CD4-positive, CD25-positive, alpha-beta regulatory T cell (primary cell): ENCODE results near the gene KCNAB2. TPM values are rescaled to one million over a fixed set of nuclear protein-coding genes. Genes with fewer than 3 reads are reported as not detected.
A peak's percentile ranks its signal among the peaks of the same experiment; 100 is the strongest.

Experiments
- ATAC-seq, 2 donors: fragments of 150-1000 bp; cut with Tn5 transposase; one replicate each; pipeline ENCODE4 v1.10.0; 2021; ENCODE audit warnings: low read depth in 2 of 2, moderate number of reproducible peaks in 2 of 2, moderate library complexity in 1 of 2
- DNase-seq, 3 donors: peaks; one replicate each; pipeline versions ENCODE4 v3.0.0 to v3.0.0-alpha.2; 2012 to 2022; ENCODE audit warnings: mixed read lengths in 1 of 3
- H3K27ac ChIP-seq: one replicate; pipeline ENCODE4 v1.7.0; 2013; ENCODE audit warnings: mild to moderate bottlenecking, low read length; ENCODE audit not compliant: insufficient read depth, poor library complexity, severe bottlenecking
- H3K27me3 ChIP-seq: one replicate; pipeline ENCODE4 v1.7.0; 2013; ENCODE audit warnings: low read length; ENCODE audit not compliant: control insufficient read depth, insufficient read depth
- H3K36me3 ChIP-seq: one replicate; pipeline ENCODE4 v1.7.0; 2013; ENCODE audit warnings: mild to moderate bottlenecking, low read length, moderate library complexity; ENCODE audit not compliant: control insufficient read depth, insufficient read depth
- H3K4me1 ChIP-seq: 2 replicates; pipeline ENCODE4 v1.7.0; 2013; ENCODE audit warnings: mild to moderate bottlenecking, low read length; ENCODE audit not compliant: insufficient read depth, control insufficient read depth, poor library complexity, severe bottlenecking
- H3K4me3 ChIP-seq: one replicate; pipeline ENCODE4 v1.7.0; 2013; ENCODE audit warnings: low read depth, mild to moderate bottlenecking, low read length, moderate library complexity
- H3K9me3 ChIP-seq, 2 experiments: 1 replicate in 1 of 2; 2 replicates in 1 of 2; pipeline ENCODE4 v1.7.0; 2013; ENCODE audit warnings: low read length in 2 of 2, mild to moderate bottlenecking in 1 of 2, moderate library complexity in 1 of 2; ENCODE audit not compliant: control insufficient read depth in 2 of 2
- H3K27ac Mint-ChIP-seq, 3 donors: one replicate each; pipeline ENCODE4 v1.8.0; 2020 to 2022; ENCODE audit warnings: mild to moderate bottlenecking in 3 of 3, mixed read lengths in 3 of 3, moderate library complexity in 2 of 3
- H3K27me3 Mint-ChIP-seq: one replicate; pipeline ENCODE4 v1.8.0; 2022; ENCODE audit warnings: mild to moderate bottlenecking, mixed read lengths
- H3K36me3 Mint-ChIP-seq: one replicate; pipeline ENCODE4 v1.8.0; 2020; ENCODE audit warnings: mixed read lengths
- H3K4me1 Mint-ChIP-seq, 4 donors: one replicate each; pipeline ENCODE4 v1.8.0; 2020 to 2022; ENCODE audit warnings: mixed read lengths in 4 of 4, mild to moderate bottlenecking in 1 of 4
- H3K4me3 Mint-ChIP-seq, 4 donors: one replicate each; pipeline ENCODE4 v1.8.0; 2020 to 2022; ENCODE audit warnings: mild to moderate bottlenecking in 4 of 4, mixed read lengths in 4 of 4, moderate library complexity in 3 of 4
- H3K9me3 Mint-ChIP-seq, 7 donors: one replicate each; pipeline ENCODE4 v1.8.0; 2020 to 2022; ENCODE audit warnings: mixed read lengths in 7 of 7, mild to moderate bottlenecking in 3 of 7, moderate library complexity in 2 of 7
- polyA plus RNA-seq, 4 donors: library from polyadenylated mRNA; unstranded; fragments of 300-500 nt; fragmentation: Illumina TruSeq; gene quantifications; one replicate each; pipeline ENCODE4 v1.2.3, GENCODE V29; 2021
- total RNA-seq: library from RNA; stranded (reverse); gene quantifications from one replicate; pipeline ENCODE4 v1.2.3, GENCODE V29; 2022

The KCNAB2 gene
- total and polyA plus RNA-seq, 5 donors from 2014 or later, result 21.2 to 244 (median 28.0) TPM

GRCh38 chr1:6106321-6106731 is 60.6 kb downstream of the KCNAB2 start:
- Histone ChIP-seq H3K9me3 (no peaks in the 10 kb centered on the region), H3K27me3 (no peaks in the 10 kb centered on the region), H3K4me1 (no peaks in the 10 kb centered on the region), H3K4me3 (no peak overlapping the region), H3K27ac (no peak overlapping the region), H3K36me3 (no peaks in the 10 kb centered on the region)
- peaks cover 0 to 1% (median 0%) of the 10 kb centered on the region in 7 donors for H3K9me3 Mint-ChIP-seq
- ATAC-seq (no peak), DNase-seq (no peak)
- H3K4me3 Mint-ChIP-seq, result no peak overlapping the region
- H3K36me3 Mint-ChIP-seq, result no peaks in the 10 kb centered on the region
- H3K4me1 Mint-ChIP-seq, result no peaks in the 10 kb centered on the region
- H3K27me3 Mint-ChIP-seq, result no peaks in the 10 kb centered on the region
- H3K27ac Mint-ChIP-seq, result no peak overlapping the region

GRCh38 chr1:6106977-6107376 is 61.3 kb downstream of the KCNAB2 start:
- Mint-ChIP-seq H3K9me3 (peaks cover 0 to 1% (median 0%) of the 10 kb centered on the region in 7 donors), H3K4me1 (no peaks in the 10 kb centered on the region), H3K27me3 (no peaks in the 10 kb centered on the region), H3K4me3 (no peak overlapping the region), H3K36me3 (no peaks in the 10 kb centered on the region), H3K27ac (no peak overlapping the region)
- H3K4me1 ChIP-seq, result no peaks in the 10 kb centered on the region
- no peak overlapping the region for H3K27ac ChIP-seq
- no peaks in the 10 kb centered on the region for H3K9me3 ChIP-seq
- DNase-seq (no peak), ATAC-seq (no peak)
- no peaks in the 10 kb centered on the region for H3K27me3 ChIP-seq
- no peaks in the 10 kb centered on the region for H3K36me3 ChIP-seq
- no peak overlapping the region for H3K4me3 ChIP-seq

- Mint-ChIP-seq H3K27ac (no peak overlapping the region), H3K4me1 (no peaks in the 10 kb centered on the region), H3K27me3 (no peaks in the 10 kb centered on the region), H3K36me3 (no peaks in the 10 kb centered on the region), H3K4me3 (no peak overlapping the region), H3K9me3 (peaks cover 0 to 3% (median 0%) of the 10 kb centered on the region in 7 donors)
- no peak for ATAC-seq
- no peak overlapping the region for H3K27ac ChIP-seq
- H3K9me3 ChIP-seq, result no peaks in the 10 kb centered on the region
- H3K4me3 ChIP-seq, result no peak overlapping the region
- no peaks in the 10 kb centered on the region for H3K4me1 ChIP-seq
- no peak for DNase-seq
- H3K27me3 ChIP-seq, result no peaks in the 10 kb centered on the region
- H3K36me3 ChIP-seq, result no peaks in the 10 kb centered on the region
These were observed 62.0 kb downstream of the KCNAB2 start for GRCh38 chr1:6107409-6108356.

- Mint-ChIP-seq H3K27me3 (no peaks in the 10 kb centered on the region), H3K36me3 (no peaks in the 10 kb centered on the region), H3K9me3 (peaks cover 0 to 3% (median 0%) of the 10 kb centered on the region in 7 donors), H3K27ac (no peak overlapping the region), H3K4me3 (no peak overlapping the region), H3K4me1 (no peaks in the 10 kb centered on the region)
- no peak overlapping the region for H3K27ac ChIP-seq
- no peak for DNase-seq
- no peak overlapping the region for H3K4me3 ChIP-seq
- no peaks in the 10 kb centered on the region for H3K4me1 ChIP-seq
- ATAC-seq, result no peak
- no peaks in the 10 kb centered on the region for H3K27me3 ChIP-seq
- H3K36me3 ChIP-seq, result no peaks in the 10 kb centered on the region
- H3K9me3 ChIP-seq, result no peaks in the 10 kb centered on the region
These were observed 62.8 kb downstream of the KCNAB2 start for GRCh38 chr1:6108476-6108875.

GRCh38 chr1:6108937-6109614 is 63.4 kb downstream of the KCNAB2 start:
- Histone ChIP-seq H3K27me3 (no peaks in the 10 kb centered on the region), H3K27ac (no peak overlapping the region)
- H3K4me3 Mint-ChIP-seq, result no peak overlapping the region

GRCh38 chr1:6109688-6110087 is 64.0 kb downstream of the KCNAB2 start:
- Mint-ChIP-seq H3K4me1 (no peaks in the 10 kb centered on the region), H3K9me3 (peaks cover 0 to 4% (median 0%) of the 10 kb centered on the region in 7 donors), H3K36me3 (no peaks in the 10 kb centered on the region), H3K4me3 (no peak overlapping the region), H3K27me3 (no peaks in the 10 kb centered on the region), H3K27ac (no peak overlapping the region)
- H3K9me3 ChIP-seq, result no peaks in the 10 kb centered on the region
- H3K36me3 ChIP-seq, result no peaks in the 10 kb centered on the region
- H3K27ac ChIP-seq, result no peak overlapping the region
- no peak for ATAC-seq
- no peaks in the 10 kb centered on the region for H3K4me1 ChIP-seq
- H3K4me3 ChIP-seq, result no peak overlapping the region
- no peaks in the 10 kb centered on the region for H3K27me3 ChIP-seq
- no peak for DNase-seq

More at GRCh38 chr1:6108937-6109614, 63.4 kb downstream of the KCNAB2 start:
- no peaks in the 10 kb centered on the region for H3K4me1 ChIP-seq
- DNase-seq, result peak in 1 of 3 donors; percentile 56
- peak in 1 of 2 donors; percentile 35 for ATAC-seq
- Mint-ChIP-seq H3K9me3 (peaks cover 0 to 3% (median 0%) of the 10 kb centered on the region in 7 donors), H3K27me3 (no peaks in the 10 kb centered on the region), H3K4me1 (no peaks in the 10 kb centered on the region), H3K36me3 (no peaks in the 10 kb centered on the region), H3K27ac (no peak overlapping the region)
- no peak overlapping the region for H3K4me3 ChIP-seq
- no peaks in the 10 kb centered on the region for H3K36me3 ChIP-seq
- H3K9me3 ChIP-seq, result no peaks in the 10 kb centered on the region

- Mint-ChIP-seq H3K27ac (no peak overlapping the region), H3K27me3 (no peaks in the 10 kb centered on the region), H3K9me3 (peaks cover 0 to 4% (median 0%) of the 10 kb centered on the region in 7 donors), H3K4me3 (no peak overlapping the region), H3K36me3 (no peaks in the 10 kb centered on the region), H3K4me1 (no peaks in the 10 kb centered on the region)
- H3K4me1 ChIP-seq, result no peaks in the 10 kb centered on the region
- no peak overlapping the region for H3K27ac ChIP-seq
- no peak for ATAC-seq
- H3K36me3 ChIP-seq, result no peaks in the 10 kb centered on the region
- DNase-seq, result no peak
- peaks cover 1% of the 10 kb centered on the region for H3K27me3 ChIP-seq
- H3K9me3 ChIP-seq, result no peaks in the 10 kb centered on the region
- no peak overlapping the region for H3K4me3 ChIP-seq
These were observed 64.6 kb downstream of the KCNAB2 start for GRCh38 chr1:6110326-6110725.
